ENCODE data around the gene PBX4.
"Not testable (repeated sequence)": the region's sequence is repeated elsewhere in the genome, so short reads cannot be mapped to it uniquely, and the experiment has no call there.

Gene PBX4

DNA sequence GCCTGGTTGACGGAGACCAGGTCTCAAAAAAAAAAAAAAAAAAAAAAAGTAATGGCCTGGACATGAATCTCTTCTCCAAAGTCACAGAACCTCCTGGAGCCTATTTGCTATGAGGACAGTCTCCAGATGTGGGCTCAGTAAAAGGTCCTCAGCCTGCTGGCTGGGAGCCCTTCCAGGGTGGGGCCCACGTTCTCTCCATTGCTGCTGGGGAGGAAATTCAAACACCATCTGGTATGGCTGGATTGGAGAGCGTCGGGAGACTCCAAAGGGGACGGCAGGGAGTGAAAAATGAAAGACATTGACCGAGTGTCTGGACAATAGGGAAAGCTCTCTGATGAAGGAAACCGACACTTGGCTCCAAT, 1.3 kb upstream of the PBX4 start:
- Mint-ChIP-seq H3K4me3 (no peak overlapping the region), H3K27ac (peak overlapping the region; percentile 8), H3K9me3 (no peaks in the 10 kb centered on the region), H3K27me3 (no peaks in the 10 kb centered on the region), H3K36me3 (peaks cover 21% of the 10 kb centered on the region), H3K4me1 (peaks cover 58% of the 10 kb centered on the region)
- no peak for ATAC-seq

DNA sequence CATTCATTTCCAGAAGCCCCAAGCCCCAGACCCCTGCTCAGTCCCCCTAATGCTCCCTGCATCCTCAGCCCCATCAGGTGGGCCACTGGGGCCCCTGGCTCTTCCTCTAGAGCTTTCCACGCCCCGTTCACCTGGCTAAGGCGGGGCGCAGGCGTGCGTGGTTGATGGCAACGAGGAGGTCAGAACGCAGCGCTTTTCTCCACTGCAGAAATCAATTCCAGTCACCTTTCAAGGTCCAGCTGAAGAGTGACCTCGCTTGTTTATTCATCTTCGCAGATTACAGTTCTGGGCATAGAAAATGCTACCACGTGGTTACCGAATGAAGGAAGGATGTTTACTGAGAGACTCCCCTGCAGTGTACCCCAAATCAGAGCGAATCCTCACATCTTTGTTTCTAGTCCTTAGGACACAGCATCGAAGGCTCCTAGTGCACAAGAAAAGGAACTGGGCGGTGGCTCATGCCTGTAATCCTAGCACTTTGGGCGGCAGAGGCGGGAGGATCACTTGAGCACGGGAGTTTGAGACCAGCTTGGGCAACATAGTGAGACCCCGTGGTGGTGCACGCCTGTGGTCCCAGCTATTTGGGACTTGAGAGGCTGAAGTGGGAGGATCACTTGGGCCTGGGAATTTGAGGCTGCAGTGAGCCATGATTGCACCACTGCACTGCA, 828 bp upstream of the PBX4 start:
- Mint-ChIP-seq H3K27me3 (no peaks in the 10 kb centered on the region), H3K36me3 (peaks cover 17% of the 10 kb centered on the region), H3K27ac (peak overlapping the region; percentile 8), H3K4me1 (peaks cover 56% of the 10 kb centered on the region), H3K9me3 (no peaks in the 10 kb centered on the region), H3K4me3 (peak overlapping the region; percentile 65)
- ATAC-seq = no peak

DNA sequence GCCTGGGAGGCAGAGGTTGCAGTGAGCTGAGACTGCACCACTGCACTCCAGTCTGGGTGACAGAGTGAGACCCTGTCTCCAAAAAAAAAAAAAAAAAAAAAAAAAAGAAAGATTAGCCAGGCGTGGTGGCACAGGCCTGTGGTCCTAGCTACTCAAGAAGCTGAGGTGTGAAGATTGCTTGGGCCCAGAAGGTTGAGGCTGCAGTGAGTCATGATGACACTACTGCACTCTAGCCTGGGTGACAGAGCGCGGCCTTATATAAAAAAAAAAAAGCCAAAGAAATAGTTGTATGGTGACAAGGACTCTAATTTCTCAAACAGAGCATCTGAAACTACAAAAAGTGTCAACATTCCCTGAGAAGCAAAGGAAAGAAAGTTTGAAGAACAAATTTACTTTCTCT, 3.4 kb downstream of the PBX4 start:
- no peaks in the 10 kb centered on the region for H3K9me3 Mint-ChIP-seq
- peak overlapping the region; percentile 50 for H3K27ac Mint-ChIP-seq
- no peak for ATAC-seq
- no peaks in the 10 kb centered on the region for H3K27me3 Mint-ChIP-seq
- peaks cover 48% of the 10 kb centered on the region for H3K4me1 Mint-ChIP-seq
- no peak overlapping the region for H3K4me3 Mint-ChIP-seq
- H3K36me3 Mint-ChIP-seq = peaks cover 24% of the 10 kb centered on the region

DNA sequence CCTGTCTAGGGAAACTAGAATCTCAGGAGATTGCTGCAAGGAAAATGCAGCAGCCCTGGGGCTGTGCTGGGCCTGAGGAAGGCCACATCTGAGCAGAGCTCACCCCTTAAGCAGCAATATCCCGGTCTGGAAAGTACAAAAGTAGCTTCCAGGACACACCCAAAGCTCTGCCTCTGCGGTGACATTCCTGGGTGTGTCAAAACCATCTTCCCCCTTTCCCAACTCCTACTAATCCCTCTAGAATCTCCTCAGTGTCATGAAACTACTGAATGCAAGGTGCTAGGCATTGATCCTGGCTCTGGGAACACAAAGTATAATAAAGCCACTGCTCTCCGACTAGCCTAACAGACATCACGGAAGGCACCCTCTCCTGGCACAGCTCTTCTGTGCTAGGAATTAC, 5.0 kb downstream of the PBX4 start:
- H3K27me3 Mint-ChIP-seq = no peaks in the 10 kb centered on the region
- no peak overlapping the region for H3K27ac Mint-ChIP-seq
- peaks cover 35% of the 10 kb centered on the region for H3K36me3 Mint-ChIP-seq
- no peaks in the 10 kb centered on the region for H3K9me3 Mint-ChIP-seq
- H3K4me1 Mint-ChIP-seq = peaks cover 42% of the 10 kb centered on the region
- no peak overlapping the region for H3K4me3 Mint-ChIP-seq
- no peak for ATAC-seq

DNA sequence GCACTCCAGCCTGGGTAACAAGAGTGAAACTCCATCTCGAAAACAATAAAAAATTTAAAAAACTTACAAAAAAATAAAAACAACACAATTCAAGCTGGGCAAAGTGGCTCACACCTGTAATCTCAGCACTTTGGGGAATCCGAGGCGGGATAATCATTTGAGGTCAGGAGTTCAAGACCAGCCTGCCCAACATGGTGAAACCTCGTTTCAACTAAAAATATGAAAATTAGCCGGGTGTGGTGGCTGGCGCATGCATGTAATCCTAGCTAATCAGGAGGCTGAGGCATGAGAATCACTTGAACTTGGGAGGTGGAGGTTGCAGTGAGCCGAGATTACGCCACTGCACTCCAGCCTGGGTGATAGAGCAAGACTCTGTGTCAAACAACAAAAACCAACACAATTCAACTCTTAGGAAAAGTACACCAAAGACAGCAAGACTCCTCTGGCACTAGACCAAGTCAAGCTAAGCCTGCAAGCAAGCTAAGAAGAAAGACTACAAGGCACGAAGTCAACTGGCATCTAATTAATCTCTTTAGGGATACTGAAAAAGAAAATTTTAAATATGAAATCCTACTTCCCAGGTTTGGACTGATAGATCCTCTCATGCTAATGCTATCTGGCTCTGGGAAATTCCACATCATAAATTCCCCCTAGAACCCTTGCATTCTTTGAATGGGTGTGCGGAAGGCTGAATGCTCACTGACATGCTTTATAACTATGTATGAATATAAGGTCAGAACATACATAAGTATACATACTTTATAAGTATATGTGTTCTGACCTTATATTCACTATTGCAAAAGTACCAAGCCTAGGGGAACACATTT, 7.9 kb downstream of the PBX4 start:
- Mint-ChIP-seq H3K36me3 (peaks cover 38% of the 10 kb centered on the region), H3K9me3 (no peaks in the 10 kb centered on the region), H3K27me3 (no peaks in the 10 kb centered on the region), H3K27ac (no peak overlapping the region), H3K4me3 (no peak overlapping the region), H3K4me1 (peaks cover 31% of the 10 kb centered on the region)
- no peak for ATAC-seq

DNA sequence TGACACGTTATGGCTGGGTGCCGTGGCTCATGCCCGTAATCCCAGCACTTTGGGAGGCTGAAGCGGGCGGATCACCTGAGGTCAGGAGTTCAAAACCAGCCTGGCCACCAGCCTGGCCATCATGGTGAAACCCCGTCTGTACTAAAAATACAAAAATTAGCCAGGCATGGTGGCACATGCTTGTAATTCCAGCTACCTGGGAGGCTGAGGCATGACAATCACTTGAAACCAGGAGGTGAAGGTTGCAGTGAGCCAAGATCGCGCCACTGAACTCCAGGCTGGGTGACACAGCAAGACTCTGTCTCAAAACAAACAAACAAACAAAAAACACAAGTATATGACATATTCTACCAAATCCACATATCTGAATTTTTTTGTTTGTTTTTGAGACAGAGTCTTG, 11.8 kb downstream of the PBX4 start:
- H3K4me3 Mint-ChIP-seq, H3K27ac Mint-ChIP-seq, H3K9me3 Mint-ChIP-seq, H3K27me3 Mint-ChIP-seq, ATAC-seq: not testable (repeated sequence)
- peaks cover 37% of the 10 kb centered on the region for H3K36me3 Mint-ChIP-seq
- peaks cover 38% of the 10 kb centered on the region for H3K4me1 Mint-ChIP-seq

DNA sequence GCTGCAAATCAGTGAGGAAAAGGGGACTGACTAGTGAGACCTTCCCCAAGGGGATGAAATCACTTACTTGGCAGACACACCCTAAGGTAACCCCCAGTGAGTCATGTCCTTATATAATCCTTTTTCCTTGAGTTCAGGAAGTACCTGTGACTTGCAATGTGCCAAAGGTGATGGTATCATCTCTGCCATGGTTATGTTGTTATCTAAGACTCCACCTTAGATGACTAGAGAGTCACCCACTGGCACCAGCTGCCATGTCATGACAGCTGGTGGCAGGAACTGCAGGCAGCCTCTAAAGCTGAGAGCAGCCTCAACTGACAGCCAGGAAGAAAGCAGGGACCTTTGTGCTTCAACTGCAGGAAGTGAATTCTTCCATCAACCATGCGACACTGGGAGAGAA, 12.5 kb downstream of the PBX4 start:
- Mint-ChIP-seq H3K4me3 (no peak overlapping the region), H3K27ac (peak overlapping the region; percentile 73), H3K27me3 (no peaks in the 10 kb centered on the region), H3K4me1 (peaks cover 45% of the 10 kb centered on the region), H3K36me3 (peaks cover 44% of the 10 kb centered on the region), H3K9me3 (no peaks in the 10 kb centered on the region)
- peak; percentile 50 for ATAC-seq

DNA sequence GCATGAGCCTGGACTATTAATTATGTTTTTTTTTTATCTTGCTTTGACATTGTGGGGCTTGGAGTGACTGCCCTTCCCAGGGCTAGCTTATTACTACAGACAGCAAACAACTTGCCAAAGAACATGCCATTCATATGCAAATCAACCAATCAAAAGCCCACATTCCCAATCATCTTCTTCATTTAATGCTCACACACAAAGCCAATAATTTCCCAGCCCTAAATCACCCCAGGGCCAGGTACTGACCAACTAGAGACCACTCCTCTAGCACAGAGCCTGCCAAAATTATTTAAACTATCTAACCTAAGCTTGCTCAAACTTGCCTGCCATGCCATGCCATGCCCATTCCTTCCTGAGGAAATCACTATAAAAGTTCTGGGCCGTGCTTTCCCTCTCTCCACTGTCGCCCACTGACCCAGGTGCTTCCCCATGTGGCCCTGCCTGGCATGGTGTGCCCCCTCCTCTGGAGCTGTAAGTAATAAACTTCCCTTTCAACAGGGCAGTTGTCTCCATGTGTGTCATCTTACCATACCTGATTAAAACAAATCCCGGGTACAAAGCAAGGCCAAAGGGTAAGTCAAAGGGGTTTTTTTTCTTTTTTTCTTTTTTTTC, 15.7 kb downstream of the PBX4 start:
- Mint-ChIP-seq H3K4me3 (no peak overlapping the region), H3K36me3 (peaks cover 34% of the 10 kb centered on the region), H3K9me3 (no peaks in the 10 kb centered on the region), H3K4me1 (peaks cover 55% of the 10 kb centered on the region), H3K27ac (peak overlapping the region; percentile 94), H3K27me3 (no peaks in the 10 kb centered on the region)
- ATAC-seq = no peak

DNA sequence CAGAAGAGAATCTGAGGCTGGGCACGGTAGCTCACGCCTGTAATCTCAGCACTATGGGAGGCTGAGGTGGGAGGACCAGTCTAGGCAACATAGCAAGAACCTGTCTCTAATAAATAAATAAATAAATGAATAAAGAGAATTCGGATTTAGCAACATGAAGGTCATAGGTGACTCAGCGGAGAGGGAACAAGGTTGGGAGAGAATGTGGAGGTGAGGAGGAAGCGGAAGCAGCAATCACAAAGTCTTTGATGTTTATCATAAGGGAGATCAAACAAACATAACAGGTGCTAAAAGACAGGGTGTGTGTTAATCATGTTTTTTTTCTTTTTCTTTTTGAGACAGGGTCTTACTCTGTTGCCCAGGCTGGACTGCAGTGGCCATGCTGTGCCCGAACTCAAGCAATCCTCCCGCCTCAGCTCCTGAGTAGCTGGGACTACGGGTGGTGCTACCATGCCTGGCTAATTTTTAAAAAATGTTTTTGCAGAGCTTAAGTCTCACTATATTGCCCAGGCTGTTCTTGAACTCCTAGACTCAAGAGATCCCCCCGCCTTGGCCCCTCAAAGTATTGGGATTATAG, 16.3 kb downstream of the PBX4 start:
- Mint-ChIP-seq H3K27ac (peak overlapping the region; percentile 94), H3K4me1 (peaks cover 61% of the 10 kb centered on the region), H3K27me3 (no peaks in the 10 kb centered on the region), H3K36me3 (peaks cover 34% of the 10 kb centered on the region), H3K9me3 (no peaks in the 10 kb centered on the region), H3K4me3 (no peak overlapping the region)
- no peak for ATAC-seq

DNA sequence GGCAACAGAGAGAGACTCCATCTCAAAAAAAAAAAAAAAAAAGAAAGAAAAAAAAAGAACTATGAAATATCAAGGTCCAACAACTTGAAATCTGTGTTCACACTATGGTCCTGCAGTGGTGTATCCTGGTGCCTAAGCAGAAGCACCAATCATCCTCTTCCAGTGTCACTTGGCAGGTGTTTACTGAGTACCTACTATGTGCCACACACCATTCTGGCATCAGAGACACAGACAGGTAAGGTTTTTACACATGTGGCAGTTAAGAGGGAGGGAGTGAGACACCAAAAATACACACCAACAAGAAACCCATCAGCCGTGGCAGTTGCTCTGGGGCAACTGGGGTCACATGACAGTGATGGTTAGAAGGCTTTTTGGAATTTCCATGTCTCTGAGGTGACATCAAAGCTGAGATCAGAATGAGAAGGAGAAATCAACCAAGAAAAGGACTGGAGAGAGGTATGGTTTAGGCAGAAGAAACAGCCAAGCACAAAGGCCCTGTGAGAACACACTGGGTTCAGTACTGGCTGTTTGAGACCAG, 17.6 kb downstream of the PBX4 start:
- Mint-ChIP-seq H3K27me3 (no peaks in the 10 kb centered on the region), H3K9me3 (no peaks in the 10 kb centered on the region), H3K36me3 (peaks cover 28% of the 10 kb centered on the region), H3K27ac (peak overlapping the region; percentile 94), H3K4me3 (peak overlapping the region; percentile 32), H3K4me1 (peaks cover 63% of the 10 kb centered on the region)
- ATAC-seq = peak; percentile 10

DNA sequence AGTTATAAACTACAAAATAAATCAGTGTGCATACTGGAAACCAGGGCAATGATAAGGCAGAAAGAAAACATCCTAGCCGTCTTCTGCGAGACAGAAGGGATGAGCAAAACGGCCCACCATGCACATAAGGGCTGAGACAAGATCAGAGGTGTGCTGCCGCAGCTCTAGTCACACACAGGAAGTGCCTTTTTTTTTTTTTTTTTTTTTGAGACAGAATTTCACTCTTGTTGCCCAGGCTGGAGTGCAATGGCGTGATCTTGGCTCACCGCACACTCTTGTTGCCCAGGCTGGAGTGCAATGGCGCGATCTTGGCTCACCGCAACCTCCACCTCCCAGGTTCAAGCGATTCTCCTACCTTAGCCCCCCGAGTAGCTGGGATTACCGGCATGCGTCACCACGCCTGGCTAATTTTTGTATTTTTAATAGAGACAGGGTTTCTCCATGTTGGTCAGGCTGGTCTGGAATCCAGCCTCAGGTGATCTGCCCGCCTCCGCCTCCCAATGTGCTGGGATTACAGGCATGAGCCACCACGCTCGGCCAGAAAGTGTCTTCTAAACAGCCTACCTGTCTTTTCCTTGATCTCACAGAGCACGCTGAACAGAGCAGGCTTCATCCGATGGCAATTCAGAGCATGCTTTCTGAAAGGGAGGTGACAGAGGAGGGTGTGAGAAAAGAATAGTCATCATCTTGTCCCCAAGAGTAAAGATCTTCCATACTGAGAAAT, 19.6 kb downstream of the PBX4 start:
- H3K27me3 Mint-ChIP-seq, H3K9me3 Mint-ChIP-seq: not testable (repeated sequence)
- peaks cover 71% of the 10 kb centered on the region for H3K4me1 Mint-ChIP-seq
- peak overlapping the region; percentile 94 for H3K27ac Mint-ChIP-seq
- peaks cover 35% of the 10 kb centered on the region for H3K36me3 Mint-ChIP-seq
- H3K4me3 Mint-ChIP-seq = peak overlapping the region; percentile 31
- peak; percentile 63 for ATAC-seq

DNA sequence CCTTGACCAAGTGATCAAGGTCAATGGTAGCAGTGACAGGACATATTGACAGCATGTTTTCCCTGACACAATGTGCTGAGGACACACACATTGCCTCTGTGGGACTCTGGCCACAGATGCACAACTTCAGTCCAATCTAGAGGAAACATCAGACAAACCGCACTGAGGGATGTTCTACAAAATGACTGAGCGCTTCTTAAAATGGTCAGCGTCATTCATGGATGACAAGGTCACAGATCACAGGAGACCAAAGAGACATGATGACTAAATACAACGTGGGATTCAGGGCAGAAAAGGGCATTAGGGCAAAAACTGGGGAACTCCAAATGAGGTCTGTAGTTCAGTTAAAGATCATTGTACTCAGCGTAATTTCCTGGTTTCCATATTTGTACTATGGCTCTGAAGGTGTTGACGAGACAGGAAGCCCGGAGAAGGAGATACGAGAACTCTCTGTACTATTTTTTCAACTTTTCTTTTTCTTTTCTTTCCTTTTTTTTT, 20.6 kb downstream of the PBX4 start:
- Mint-ChIP-seq H3K27me3 (no peaks in the 10 kb centered on the region), H3K4me1 (peaks cover 66% of the 10 kb centered on the region), H3K4me3 (peak overlapping the region; percentile 31), H3K36me3 (peaks cover 27% of the 10 kb centered on the region), H3K27ac (peak overlapping the region; percentile 94), H3K9me3 (no peaks in the 10 kb centered on the region)
- peak; percentile 90 for ATAC-seq

DNA sequence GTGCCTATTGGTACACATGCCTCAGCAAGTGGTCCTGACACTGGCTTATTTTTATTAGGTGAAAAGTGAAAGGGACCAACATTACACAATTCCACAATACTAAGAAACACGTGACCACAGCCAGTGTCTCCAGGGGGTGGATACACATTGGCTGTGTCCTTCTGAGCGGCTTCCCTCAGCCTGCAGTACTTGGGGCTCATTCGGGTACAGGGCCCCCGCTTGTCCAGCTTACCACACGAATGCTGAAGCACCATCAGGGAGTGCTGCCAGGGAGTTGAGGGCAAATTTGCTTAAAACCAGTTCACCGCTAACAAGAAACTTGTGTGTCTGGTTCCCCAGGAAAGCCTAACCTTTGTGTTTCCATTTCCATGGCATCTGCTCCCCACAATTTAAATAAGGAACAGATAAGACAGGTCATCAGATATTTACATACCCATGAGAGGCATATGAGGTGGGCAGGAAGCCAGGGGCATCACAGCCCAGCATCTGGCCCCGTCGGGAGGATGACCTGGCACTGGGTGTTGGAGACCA, 23.3 kb downstream of the PBX4 start:
- peaks cover 70% of the 10 kb centered on the region for H3K4me1 Mint-ChIP-seq
- H3K9me3 Mint-ChIP-seq = no peaks in the 10 kb centered on the region
- H3K27ac Mint-ChIP-seq = peak overlapping the region; percentile 94
- H3K4me3 Mint-ChIP-seq = no peak overlapping the region
- ATAC-seq = no peak
- no peaks in the 10 kb centered on the region for H3K27me3 Mint-ChIP-seq
- H3K36me3 Mint-ChIP-seq = peaks cover 20% of the 10 kb centered on the region

DNA sequence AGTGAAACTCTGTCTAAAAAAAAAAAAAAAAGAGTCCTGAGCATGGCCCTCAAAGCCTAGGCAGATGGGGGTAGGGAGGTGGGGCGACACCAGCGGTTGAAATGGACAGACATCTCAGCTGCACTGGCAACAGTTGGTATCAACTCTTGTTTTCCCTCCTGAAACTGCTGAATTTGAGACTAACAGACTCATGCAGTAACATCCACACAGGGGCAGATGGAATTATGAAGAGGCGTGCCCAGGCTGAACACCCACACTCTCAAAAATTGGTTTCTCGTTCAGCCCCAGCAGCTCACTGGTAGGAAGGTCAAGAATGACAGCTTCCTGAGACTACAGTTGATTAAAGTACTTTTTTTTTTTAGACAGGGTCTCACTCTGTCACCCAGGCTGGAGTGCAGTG, 24.1 kb downstream of the PBX4 start:
- H3K27ac Mint-ChIP-seq = peak overlapping the region; percentile 94
- no peaks in the 10 kb centered on the region for H3K9me3 Mint-ChIP-seq
- no peak overlapping the region for H3K4me3 Mint-ChIP-seq
- H3K27me3 Mint-ChIP-seq = no peaks in the 10 kb centered on the region
- peaks cover 74% of the 10 kb centered on the region for H3K4me1 Mint-ChIP-seq
- peaks cover 27% of the 10 kb centered on the region for H3K36me3 Mint-ChIP-seq
- no peak for ATAC-seq

Measured in stimulated activated memory B cell treated with anti-CD40 and anti-IgM and Interleukin-4, amounts not matched to agents 10 μg/mL and 1 μg/mL and 100 μg/mL, for 72 hours (primary cell).